PC-9 (cell line): ENCODE results near the gene PAPOLG.

Source experiments
- EZH2 ChIP-seq: fragments of 200-600 bp; sonication (generic); IDR thresholded peaks from 2 replicates; pipeline ENCODE4 v1.8.0; 2017; ENCODE audit warnings: antibody characterized with exemption, low read depth
- TF ChIP-seq, protein P1 (sequence below): fragments of 200-600 bp; sonication (generic); conservative IDR thresholded peaks from 2 replicates; pipeline ENCODE4 v1.6.1; 2017; ENCODE audit warnings: mixed run types, antibody characterized with exemption, mild to moderate bottlenecking, moderate library complexity

- TF ChIP-seq, protein P1, sequence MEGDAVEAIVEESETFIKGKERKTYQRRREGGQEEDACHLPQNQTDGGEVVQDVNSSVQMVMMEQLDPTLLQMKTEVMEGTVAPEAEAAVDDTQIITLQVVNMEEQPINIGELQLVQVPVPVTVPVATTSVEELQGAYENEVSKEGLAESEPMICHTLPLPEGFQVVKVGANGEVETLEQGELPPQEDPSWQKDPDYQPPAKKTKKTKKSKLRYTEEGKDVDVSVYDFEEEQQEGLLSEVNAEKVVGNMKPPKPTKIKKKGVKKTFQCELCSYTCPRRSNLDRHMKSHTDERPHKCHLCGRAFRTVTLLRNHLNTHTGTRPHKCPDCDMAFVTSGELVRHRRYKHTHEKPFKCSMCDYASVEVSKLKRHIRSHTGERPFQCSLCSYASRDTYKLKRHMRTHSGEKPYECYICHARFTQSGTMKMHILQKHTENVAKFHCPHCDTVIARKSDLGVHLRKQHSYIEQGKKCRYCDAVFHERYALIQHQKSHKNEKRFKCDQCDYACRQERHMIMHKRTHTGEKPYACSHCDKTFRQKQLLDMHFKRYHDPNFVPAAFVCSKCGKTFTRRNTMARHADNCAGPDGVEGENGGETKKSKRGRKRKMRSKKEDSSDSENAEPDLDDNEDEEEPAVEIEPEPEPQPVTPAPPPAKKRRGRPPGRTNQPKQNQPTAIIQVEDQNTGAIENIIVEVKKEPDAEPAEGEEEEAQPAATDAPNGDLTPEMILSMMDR: no peak
- TF ChIP-seq EZH2: no peak
Observed at GRCh38 chr2:60822987-60823386, 66.9 kb downstream of the PAPOLG start.
